Globus pallidus (tissue), 1 donor: ENCODE data around the gene SELE.

Experiments used
- DNase-seq: peaks from one replicate; pipeline ENCODE4 v3.0.0-alpha.2; 2015; ENCODE audit warnings: low spot score

SELE gene

GRCh38 chr1:169733924-169734323 lies at the start of gene SELE:
SELE (minus strand) TSS chr1:169734079; CDS start chr1:169733612, 467 bp downstream.
- no peak for DNase-seq

- DNase-seq, result no peak
Measured at GRCh38 chr1:169782596-169782995, 48.7 kb upstream of the SELE start.

GRCh38 chr1:169779970-169780369 lies 46.1 kb upstream of the SELE start:
- DNase-seq, result no peak

GRCh38 chr1:169779150-169779549 lies 45.3 kb upstream of the SELE start:
- no peak for DNase-seq

GRCh38 chr1:169776440-169776839 lies 42.6 kb upstream of the SELE start:
- DNase-seq, result no peak

- no peak for DNase-seq
Measured at GRCh38 chr1:169768161-169768560, 34.3 kb upstream of the SELE start.

- no peak for DNase-seq
Measured at GRCh38 chr1:169765580-169766331, 31.9 kb upstream of the SELE start.

- no peak for DNase-seq
Measured at GRCh38 chr1:169764919-169765318, 31.0 kb upstream of the SELE start.

GRCh38 chr1:169762699-169763098 lies 28.8 kb upstream of the SELE start:
- DNase-seq, result no peak

GRCh38 chr1:169759038-169759437 lies 25.2 kb upstream of the SELE start:
- no peak for DNase-seq

- DNase-seq, result no peak
Measured at GRCh38 chr1:169753549-169753948, 19.7 kb upstream of the SELE start.

- DNase-seq, result no peak
Measured at GRCh38 chr1:169750041-169750440, 16.2 kb upstream of the SELE start.

GRCh38 chr1:169746550-169746949 lies 12.7 kb upstream of the SELE start:
- DNase-seq, result no peak

- peak; percentile 2 for DNase-seq
Measured at GRCh38 chr1:169745015-169745861, 11.4 kb upstream of the SELE start.

- DNase-seq, result no peak
Measured at GRCh38 chr1:169741666-169742394, 8.0 kb upstream of the SELE start.

- DNase-seq, result peak; percentile 1
Measured at GRCh38 chr1:169739980-169740379, 6.1 kb upstream of the SELE start.

- DNase-seq, result no peak
Measured at GRCh38 chr1:169731446-169731845, 2.4 kb downstream of the SELE start.

- no peak for DNase-seq
Measured at GRCh38 chr1:169729991-169730390, 3.9 kb downstream of the SELE start.

GRCh38 chr1:169727307-169727706 lies 6.6 kb downstream of the SELE start:
- no peak for DNase-seq

- DNase-seq, result no peak
Measured at GRCh38 chr1:169726851-169727250, 7.0 kb downstream of the SELE start.

- DNase-seq, result no peak
Measured at GRCh38 chr1:169725930-169726329, 7.9 kb downstream of the SELE start.

GRCh38 chr1:169724168-169724567 lies 9.7 kb downstream of the SELE start:
- no peak for DNase-seq

GRCh38 chr1:169723763-169724162 lies 10.1 kb downstream of the SELE start:
- DNase-seq, result no peak
